Hindlimb muscle (tissue), 1 donor: ENCODE results near the gene ACTC1. TPM values are rescaled to one million over a fixed set of nuclear protein-coding genes. Genes with fewer than 3 reads are reported as not detected.

Source experiments
- DNase-seq: peaks from one replicate; pipeline ENCODE4 v3.0.0-alpha.2; 2013
- polyA plus RNA-seq: library from polyadenylated mRNA; unstranded; fragments of 120-200 nt; gene quantifications from one replicate; pipeline ENCODE4 v1.2.1, GENCODE V29; 2013; ENCODE audit not compliant: insufficient read length

ACTC1 gene
- polyA plus RNA-seq, 1 donor, result 8,600 TPM

DNA sequence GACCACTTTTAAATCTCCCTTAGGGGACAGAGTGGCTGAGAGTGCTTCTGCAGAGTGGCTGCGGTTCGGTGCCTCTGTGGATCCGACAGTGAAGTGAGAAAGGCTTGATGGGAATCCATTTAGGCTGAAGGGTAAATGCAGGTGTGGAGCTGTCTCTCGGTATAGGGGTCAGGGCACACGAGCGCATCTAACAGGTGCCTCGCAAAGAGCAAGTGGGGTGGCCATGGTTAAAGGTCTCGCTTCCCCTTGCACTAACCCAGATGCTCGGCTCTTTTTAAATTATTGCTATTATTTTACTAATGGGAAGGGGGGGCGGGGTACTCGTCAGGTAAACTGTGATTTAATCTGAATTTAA, 40.0 kb downstream of the ACTC1 start:
- no peak for DNase-seq

DNA sequence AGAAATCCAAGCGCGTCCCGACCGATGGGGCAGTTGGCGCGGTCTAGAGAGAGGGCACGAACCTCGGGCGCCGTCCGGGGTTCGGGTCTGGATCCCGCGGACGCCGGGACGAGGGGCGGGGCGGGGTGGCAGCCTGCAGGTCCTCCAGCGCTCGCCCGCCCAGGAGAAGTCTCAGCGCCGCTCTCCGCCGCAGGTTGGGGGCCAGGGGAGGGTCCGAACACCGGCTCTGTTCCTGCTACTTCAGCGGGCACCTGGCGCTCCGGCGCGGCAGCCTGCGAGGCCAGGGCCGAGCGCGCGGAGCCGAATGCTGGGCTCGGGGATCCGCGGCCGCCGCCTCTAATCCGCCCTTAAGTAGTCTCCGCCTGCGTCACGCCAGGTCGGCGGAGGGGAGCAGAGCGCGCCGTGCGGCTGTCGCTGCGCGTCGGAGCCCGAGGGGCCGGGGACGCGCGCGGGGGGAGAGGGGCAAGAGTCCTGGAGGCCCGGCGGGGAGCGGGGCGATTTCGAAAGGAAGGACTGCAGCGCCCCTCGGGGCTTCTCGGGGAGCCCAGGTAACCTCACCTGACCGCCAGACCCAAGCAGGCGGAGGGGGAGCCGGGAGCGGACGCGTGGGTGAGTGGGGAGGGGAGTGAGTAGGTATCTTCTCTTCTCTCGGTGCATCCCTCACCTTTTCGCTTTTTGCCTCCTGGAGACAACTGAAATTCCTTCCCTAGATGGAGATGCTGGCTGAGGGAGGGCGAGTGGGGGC, 40.5 kb downstream of the ACTC1 start, which contains the start of gene GJD2:
Gene GJD2, minus strand, starts transcription at position 325 of the 745 bp plus-strand sequence. CDS start 510 bp downstream, outside the sequence.
- DNase-seq, result no peak

DNA sequence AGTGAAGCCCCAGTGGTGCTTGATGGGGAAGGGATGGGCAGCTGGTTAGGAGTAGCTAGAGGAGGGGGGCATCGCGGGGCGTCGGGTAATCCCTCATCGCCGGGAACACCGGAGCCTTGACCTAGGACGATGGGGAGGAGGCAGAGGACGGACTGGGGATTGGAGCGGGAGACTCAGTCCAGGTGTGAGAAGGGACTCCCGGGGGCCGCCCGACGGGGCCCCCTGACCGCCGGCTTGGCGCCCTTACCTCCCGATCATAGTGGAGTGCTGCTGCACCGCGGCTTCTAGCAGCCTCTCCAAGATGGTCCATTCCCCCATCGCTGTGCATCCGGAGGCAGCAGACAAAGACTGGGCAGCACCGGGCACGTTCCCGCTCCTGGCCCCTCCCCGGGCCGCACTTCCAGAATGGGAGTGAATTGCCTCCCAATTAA, 41.2 kb downstream of the ACTC1 start:
- DNase-seq, result no peak

DNA sequence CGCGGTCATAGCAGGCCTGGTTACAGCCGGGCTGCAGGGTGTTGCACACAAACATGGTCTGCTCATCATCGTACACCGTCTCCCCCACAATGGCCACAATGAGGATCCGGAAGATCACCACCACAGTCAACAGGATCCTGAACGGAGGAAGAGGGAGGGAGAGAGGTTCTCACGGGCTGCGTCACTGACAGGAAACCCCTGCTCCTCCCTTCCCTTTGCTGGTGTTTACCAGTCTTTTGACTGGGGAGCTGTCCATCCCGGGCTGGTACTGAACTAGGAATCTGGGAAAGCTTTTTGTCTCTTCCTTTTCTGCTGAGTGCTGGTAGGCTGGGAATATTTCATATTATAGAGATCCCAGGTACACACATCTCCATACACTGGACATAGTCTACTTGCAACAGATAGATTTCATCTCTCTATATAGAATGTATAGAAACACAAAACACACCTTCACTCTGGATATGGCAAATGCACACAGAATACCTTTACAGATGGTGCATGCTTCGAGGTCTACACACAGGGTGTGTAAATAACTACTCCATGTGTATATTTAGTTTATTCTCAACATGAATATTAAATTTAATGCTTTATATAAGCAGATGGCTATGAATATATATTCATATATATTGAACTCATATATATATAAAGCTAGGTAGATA, 42.0 kb downstream of the ACTC1 start:
- peak; percentile 17 for DNase-seq

DNA sequence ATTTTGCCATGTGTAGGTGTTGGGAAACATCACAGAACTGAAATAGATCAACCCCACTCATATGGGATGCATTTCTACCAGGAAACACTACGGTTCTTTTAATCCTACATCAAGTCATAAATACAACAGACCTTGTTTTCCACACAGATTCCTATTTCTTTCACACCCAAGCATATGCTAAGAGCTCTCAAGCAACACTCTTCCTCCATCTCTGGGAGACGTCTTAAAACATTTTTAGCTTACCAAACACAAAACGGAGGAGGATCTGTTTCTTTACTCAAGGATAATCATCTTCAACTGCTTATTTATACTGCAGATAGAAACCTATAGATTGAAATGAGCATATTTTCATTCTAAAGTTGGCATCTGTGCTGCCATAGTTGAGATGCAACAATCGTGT, 45.7 kb downstream of the ACTC1 start:
- no peak for DNase-seq

Other genes with a start within 250 kb of the ACTC1 start
- 41.4 TPM for gene GOLGA8B, start 211.9 kb downstream of the ACTC1 start, polyA plus RNA-seq
- gene GJD2, start 40.6 kb downstream of the ACTC1 start, polyA plus RNA-seq, result 3.6 TPM
- 17.6 TPM for gene AQR, start 174.2 kb upstream of the ACTC1 start, polyA plus RNA-seq
- 22.7 TPM for gene ZNF770, start 192.7 kb upstream of the ACTC1 start, polyA plus RNA-seq